Astrocyte of the hippocampus (primary cell): ENCODE results near the gene TBC1D10B.
"Not testable (repeated sequence)": the region's sequence is repeated elsewhere in the genome, so short reads cannot be mapped to it uniquely, and the experiment has no call there.

Source experiments
- DNase-seq: peaks from one replicate; pipeline ENCODE4 v3.0.0; 2011; ENCODE audit warnings: low read depth, low spot score

Gene TBC1D10B

DNA sequence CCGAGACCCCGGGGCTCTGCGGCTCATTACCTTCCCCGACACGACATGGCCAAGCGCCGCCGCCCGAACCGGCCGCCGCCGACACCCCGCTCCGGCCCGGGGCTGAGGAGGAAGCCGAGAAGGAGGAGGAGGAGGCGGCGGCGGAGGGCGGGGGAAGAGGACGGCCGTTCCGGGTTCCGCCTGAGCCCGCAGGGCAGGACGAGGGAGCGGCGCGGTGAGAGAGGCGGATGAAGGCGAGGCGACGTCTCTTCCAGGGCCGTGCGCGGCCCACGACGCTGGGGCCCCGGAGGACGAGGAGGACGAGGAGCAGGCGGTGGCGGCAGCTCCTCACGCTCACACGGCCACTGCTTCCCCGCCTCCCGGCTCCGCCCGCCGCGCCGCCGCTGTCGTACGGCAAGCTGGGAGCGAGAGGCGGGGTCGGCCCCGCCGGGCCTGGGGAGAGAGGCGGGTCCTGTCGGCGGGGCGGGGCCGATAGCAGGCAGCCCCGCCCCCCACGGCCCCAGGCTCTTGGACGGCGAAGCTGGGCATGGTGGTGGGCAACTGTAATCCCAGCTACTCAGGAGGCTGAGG lies 35.2 kb downstream of the TBC1D10B start:
- DNase-seq, result peak; percentile 92

- peak; percentile 90 for DNase-seq
Measured at GRCh38 chr16:30334473-30334989, 35.8 kb downstream of the TBC1D10B start.

DNA sequence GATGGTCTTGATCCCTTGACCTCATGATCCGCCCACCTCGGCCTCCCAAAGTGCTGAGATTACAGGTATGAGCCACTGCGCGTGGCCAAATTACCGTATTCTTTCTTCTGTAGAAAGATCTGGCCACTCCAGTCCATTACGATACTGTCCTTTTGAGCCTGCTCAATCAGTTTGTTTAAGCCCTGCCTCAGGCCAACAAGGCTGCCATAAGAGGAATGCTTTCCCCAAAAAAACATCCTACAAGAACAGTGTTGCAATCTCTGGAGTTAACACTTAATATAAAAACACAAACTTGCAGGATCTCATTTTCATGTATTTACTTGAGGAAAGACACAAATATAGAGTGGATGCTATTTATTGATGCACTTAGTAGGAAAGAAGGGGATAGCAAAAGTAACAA lies 46.1 kb downstream of the TBC1D10B start:
- not testable (repeated sequence) for DNase-seq

DNA sequence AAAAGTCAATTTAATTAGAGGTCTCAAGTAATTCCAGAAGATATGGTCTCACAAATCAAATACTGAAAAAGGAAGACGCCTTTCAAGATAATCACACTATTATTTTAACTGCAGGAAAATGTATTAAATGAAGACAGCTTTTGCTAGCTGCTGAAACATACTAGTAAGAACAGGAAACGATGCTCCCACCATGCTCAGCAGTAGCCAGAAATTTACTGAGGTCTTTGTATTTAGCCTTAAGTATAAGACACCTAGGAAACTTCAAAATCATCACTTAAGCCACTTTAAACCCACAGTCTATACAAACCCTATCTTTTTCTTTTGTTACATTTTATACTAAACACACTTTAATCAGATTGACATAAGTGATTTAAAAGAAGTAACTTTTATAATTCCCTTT lies 51.6 kb downstream of the TBC1D10B start:
- DNase-seq, result not testable (repeated sequence)

DNA sequence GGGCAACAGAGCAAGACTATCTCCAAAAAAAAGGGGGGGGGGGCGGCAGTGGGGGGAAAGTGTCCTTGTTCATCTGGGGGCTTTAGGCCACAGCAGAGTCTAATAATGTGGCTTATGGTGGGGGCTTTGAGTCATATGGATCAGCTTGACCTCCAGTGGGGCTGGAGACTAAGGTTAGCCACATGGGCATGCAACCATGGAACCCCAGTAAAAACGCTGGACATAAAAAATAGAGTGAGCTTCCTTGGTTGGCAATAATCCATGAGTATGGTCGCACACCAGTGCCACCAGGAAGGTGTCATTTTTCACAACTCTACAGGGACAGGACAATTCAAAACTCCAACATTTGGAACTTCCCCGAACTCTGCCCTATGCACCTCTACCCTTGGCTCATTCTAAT lies 59.4 kb downstream of the TBC1D10B start:
- not testable (repeated sequence) for DNase-seq

DNA sequence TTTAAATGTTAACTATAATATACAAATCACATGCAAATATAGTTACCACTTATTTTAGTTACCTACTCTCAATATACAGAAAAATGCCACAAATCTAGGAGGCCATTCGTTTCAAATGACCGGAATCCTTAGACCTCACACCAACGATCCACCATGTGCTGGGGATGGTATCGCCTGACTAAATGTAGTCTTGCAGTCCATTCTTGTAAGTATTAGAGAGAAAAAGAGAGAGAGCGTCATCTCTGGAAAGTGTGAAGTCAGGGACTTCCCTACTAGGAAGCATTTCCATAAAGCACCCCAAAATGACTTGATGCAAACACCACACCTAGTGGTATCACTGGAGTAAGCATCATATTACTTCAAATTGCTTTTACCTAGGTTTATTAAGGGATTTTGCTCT lies 61.0 kb downstream of the TBC1D10B start:
- DNase-seq, result not testable (repeated sequence)
